GM12873 (cell line): ENCODE measurements around the gene SLC23A2.

Experiments
- CTCF ChIP-seq: IDR thresholded peaks from 2 replicates; pipeline ENCODE4 v1.5.1; 2012; ENCODE audit warnings: low read depth, mild to moderate bottlenecking, moderate library complexity, low read length, control low read depth; ENCODE audit not compliant: insufficient read depth; ENCODE audit errors: missing control alignments

The SLC23A2 gene

GRCh38 chr20:4853004-4853403, 148.3 kb downstream of the SLC23A2 start:
- TF ChIP-seq CTCF, result no peak

GRCh38 chr20:4850960-4851359, 150.3 kb downstream of the SLC23A2 start:
- TF ChIP-seq CTCF, result no peak

- TF ChIP-seq CTCF, result no peak
These were observed 153.3 kb downstream of the SLC23A2 start for GRCh38 chr20:4848041-4848440.

GRCh38 chr20:4846821-4847220, 154.5 kb downstream of the SLC23A2 start:
- TF ChIP-seq CTCF, result no peak

- TF ChIP-seq CTCF, result no peak
These were observed 156.4 kb downstream of the SLC23A2 start for GRCh38 chr20:4844751-4845465.

GRCh38 chr20:4844325-4844724, 157.0 kb downstream of the SLC23A2 start:
- no peak for TF ChIP-seq CTCF

GRCh38 chr20:4840801-4841200, 160.5 kb downstream of the SLC23A2 start:
- no peak for TF ChIP-seq CTCF
